Right lobe of liver (tissue), 4 donors: ENCODE data around the gene ZRANB1.
"Not testable (repeated sequence)": the region's sequence is repeated elsewhere in the genome, so short reads cannot be mapped to it uniquely, and the experiment has no call there.

Source experiments
- CTCF ChIP-seq, 4 donors: fragments of 200-600 bp in 3 of 4; fragments of 450-650 bp in 1 of 4; IDR thresholded peaks; one replicate each; pipeline versions ENCODE4 v1.5.1 to v1.8.0; 2016 to 2022; ENCODE audit warnings: antibody characterized with exemption in 4 of 4, mild to moderate bottlenecking in 2 of 4
- POLR2A ChIP-seq: fragments of 450-650 bp; IDR thresholded peaks from one replicate; pipeline ENCODE4 v1.6.1; 2017; ENCODE audit warnings: antibody characterized with exemption, mild to moderate bottlenecking
- donor health status: DM: no; HTN: no; CAD: no.
- donor health status: DM: no; HTN: no; CAD: no.
- donor health status: DM: no; HTN: yes; CAD: no.

DNA sequence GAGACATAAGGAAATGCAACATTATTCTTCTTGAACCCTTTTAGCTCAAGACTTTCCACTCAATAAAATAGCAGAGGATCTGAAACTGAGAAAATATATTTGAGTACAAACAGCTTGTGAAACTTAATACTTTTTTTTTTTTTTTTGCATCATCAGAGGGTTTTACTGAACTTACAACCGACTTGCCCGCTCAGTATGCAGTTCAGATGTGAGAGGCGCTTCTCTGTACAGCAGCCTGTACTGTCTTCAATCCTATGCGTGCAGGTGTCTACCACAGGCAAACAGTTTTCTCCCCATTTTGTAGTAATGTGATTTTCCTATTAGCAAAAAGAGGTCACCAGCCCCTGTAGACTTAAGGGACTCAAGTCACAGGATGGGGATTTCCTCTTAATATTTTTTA lies 46.8 kb downstream of the ZRANB1 start:
- TF ChIP-seq CTCF (IDR thresholded peaks at IDR 0.05); POLR2A: not testable (repeated sequence)
